GM23338 (cell line): ENCODE measurements around the gene CSF2. TPM values are rescaled to one million over a fixed set of nuclear protein-coding genes. Genes with fewer than 3 reads are reported as not detected.

Source experiments
- ATAC-seq: fragments of 200-7000 bp; cut with Tn5 transposase; 3 replicates; pipeline ENCODE4 v1.9.1; 2020
- DNase-seq: peaks from one replicate; pipeline ENCODE4 v3.0.0-alpha.2; 2015; ENCODE audit warnings: low spot score
- H2AFZ ChIP-seq: fragments of 200-600 bp; sonication (generic); 2 replicates; pipeline ENCODE4 v1.8.0; 2016; ENCODE audit warnings: antibody characterized with exemption, mild to moderate bottlenecking, moderate library complexity
- H3F3A ChIP-seq: fragments of 200-600 bp; sonication (generic); replicated peaks from 2 replicates; pipeline ENCODE4 v1.8.0; 2017; ENCODE audit warnings: antibody characterized with exemption, mixed run types, low read depth
- H3K27ac ChIP-seq: fragments of 200-600 bp; sonication (generic); 2 replicates; pipeline ENCODE4 v1.6.1; 2016; ENCODE audit warnings: low read depth
- H3K27me3 ChIP-seq: fragments of 200-600 bp; sonication (generic); 2 replicates; pipeline ENCODE4 v1.8.0; 2016; ENCODE audit warnings: mild to moderate bottlenecking, mixed run types, moderate library complexity; ENCODE audit not compliant: insufficient read depth
- H3K36me3 ChIP-seq: fragments of 200-600 bp; sonication (generic); 2 replicates; pipeline ENCODE4 v1.8.0; 2016; ENCODE audit warnings: mild to moderate bottlenecking; ENCODE audit not compliant: insufficient read depth
- H3K4me1 ChIP-seq: fragments of 200-600 bp; sonication (generic); 2 replicates; pipeline ENCODE4 v1.8.0; 2016; ENCODE audit warnings: mild to moderate bottlenecking, moderate library complexity; ENCODE audit not compliant: insufficient read depth
- H3K4me2 ChIP-seq: fragments of 200-600 bp; sonication (generic); 2 replicates; pipeline ENCODE4 v1.7.1; 2017; ENCODE audit warnings: mixed run types
- H3K4me3 ChIP-seq: fragments of 200-600 bp; sonication (generic); 2 replicates; pipeline ENCODE4 v1.6.1; 2016; ENCODE audit warnings: mixed run types
- H3K79me2 ChIP-seq: fragments of 200-600 bp; sonication (generic); replicated peaks from 2 replicates; pipeline ENCODE4 v1.8.0; 2017; ENCODE audit warnings: mild to moderate bottlenecking; ENCODE audit not compliant: insufficient read depth
- H3K9me2 ChIP-seq: fragments of 200-600 bp; sonication (generic); 2 replicates; pipeline ENCODE4 v1.8.0; 2017; ENCODE audit not compliant: insufficient read depth
- H4K20me1 ChIP-seq: fragments of 200-600 bp; sonication (generic); replicated peaks from 2 replicates; pipeline ENCODE4 v1.8.0; 2017; ENCODE audit warnings: mild to moderate bottlenecking; ENCODE audit not compliant: insufficient read depth
- H3K27ac Mint-ChIP-seq: 2 replicates; pipeline ENCODE4 v1.8.0; 2020; ENCODE audit warnings: inconsistent platforms, mild to moderate bottlenecking, moderate library complexity, mixed read lengths
- H3K27me3 Mint-ChIP-seq: 3 replicates; pipeline ENCODE4 v1.8.0; 2022; ENCODE audit warnings: low read depth, mild to moderate bottlenecking, moderate library complexity, mixed read lengths, inconsistent platforms; ENCODE audit not compliant: insufficient read depth, poor library complexity
- H3K36me3 Mint-ChIP-seq: 3 replicates; pipeline ENCODE4 v1.8.0; 2021; ENCODE audit warnings: low read depth, mild to moderate bottlenecking, inconsistent platforms, moderate library complexity, mixed read lengths
- H3K4me1 Mint-ChIP-seq: 3 replicates; pipeline ENCODE4 v1.8.0; 2020; ENCODE audit warnings: mild to moderate bottlenecking, inconsistent platforms, mixed read lengths
- H3K4me3 Mint-ChIP-seq: 3 replicates; pipeline ENCODE4 v1.8.0; 2021; ENCODE audit warnings: moderate library complexity, mild to moderate bottlenecking, inconsistent platforms, mixed read lengths
- H3K9me3 Mint-ChIP-seq: 3 replicates; pipeline ENCODE4 v1.8.0; 2020; ENCODE audit warnings: moderate library complexity, mild to moderate bottlenecking, inconsistent platforms, mixed read lengths
- CREB1 ChIP-seq: fragments of 250-450 bp; sonication (Bioruptor Pico); IDR thresholded peaks from 2 replicates; pipeline ENCODE4 v1.5.0; 2020; ENCODE audit warnings: low read depth, mild to moderate bottlenecking, moderate library complexity
- EZH2 ChIP-seq: fragments of 200-600 bp; sonication (generic); IDR thresholded peaks from one replicate; pipeline ENCODE4 v1.8.0; 2017; ENCODE audit warnings: antibody characterized with exemption, mild to moderate bottlenecking, low read depth; ENCODE audit not compliant: unreplicated experiment
- EZH2phosphoT487 ChIP-seq: fragments of 200-600 bp; sonication (generic); IDR thresholded peaks from one replicate; pipeline ENCODE4 v1.8.1; 2018; ENCODE audit warnings: antibody characterized with exemption; ENCODE audit not compliant: unreplicated experiment
- JUNB ChIP-seq: IDR thresholded peaks from one replicate; pipeline ENCODE4 v1.6.1; 2016; ENCODE audit warnings: antibody characterized with exemption; ENCODE audit not compliant: unreplicated experiment
- NANOG ChIP-seq: IDR thresholded peaks from 2 replicates; pipeline ENCODE4 v1.6.1; 2016; ENCODE audit warnings: antibody characterized with exemption, borderline replicate concordance
- POLR2AphosphoS5 ChIP-seq: IDR thresholded peaks from 2 replicates; pipeline ENCODE4 v1.6.1; 2016; ENCODE audit warnings: antibody characterized with exemption, low read depth
- STAT1 ChIP-seq: IDR thresholded peaks from one replicate; pipeline ENCODE4 v1.6.1; 2016; ENCODE audit warnings: antibody characterized with exemption; ENCODE audit not compliant: unreplicated experiment
- ZNF114 ChIP-seq: fragments of 250-450 bp; sonication (Bioruptor Pico); IDR thresholded peaks from 2 replicates; pipeline ENCODE4 v1.5.0; 2020; ENCODE audit warnings: mild to moderate bottlenecking, moderate library complexity
- ZNF331 ChIP-seq: fragments of 250-450 bp; sonication (Bioruptor Pico); IDR thresholded peaks from 2 replicates; pipeline ENCODE4 v1.5.0; 2020; ENCODE audit warnings: low read depth, mild to moderate bottlenecking, moderate library complexity
- polyA plus RNA-seq: library from polyadenylated mRNA; unstranded; fragments of >200 nt; fragmentation: Nextera tagmentation; extraction: Ambion mirVana; gene quantifications from 2 replicates; pipeline ENCODE4 v1.2.1, GENCODE V29; 2016
- total RNA-seq: library from RNA; depleted of rRNA; stranded (reverse); fragments of >200 nt; shearing (Covaris generic); gene quantifications from 2 replicates; pipeline ENCODE4 v1.2.3, GENCODE V29; 2014
- TF ChIP-seq, protein P1 (sequence below): fragments of 250-450 bp; sonication (Bioruptor Pico); IDR thresholded peaks from 2 replicates; pipeline ENCODE4 v1.5.0; 2020; ENCODE audit warnings: mild to moderate bottlenecking, moderate library complexity
- TF ChIP-seq, protein P2 (sequence below): IDR thresholded peaks from 2 replicates; pipeline ENCODE4 v1.6.1; 2016; ENCODE audit warnings: antibody characterized with exemption
- TF ChIP-seq, protein P3 (sequence below), 2 experiments: fragments of 200-600 bp in 1 of 2; sonication (generic) in 1 of 2; conservative IDR thresholded peaks; 2 replicates each; pipeline versions ENCODE4 v1.5.1 to v1.6.1; 2016 to 2017; ENCODE audit warnings: antibody characterized with exemption in 2 of 2, low read depth in 2 of 2, mild to moderate bottlenecking in 2 of 2, moderate library complexity in 1 of 2
- TF ChIP-seq, protein P4 (sequence below): IDR thresholded peaks from one replicate; pipeline ENCODE4 v1.6.1; 2018; ENCODE audit warnings: antibody characterized with exemption; ENCODE audit not compliant: unreplicated experiment

CSF2 gene
- total and polyA plus RNA-seq, 2 experiments from 2014 or later = not detected

- H3K36me3 Mint-ChIP-seq = no peaks in the 10 kb centered on the region
- H3K4me1 ChIP-seq = no peaks in the 10 kb centered on the region
- H3K27ac ChIP-seq = no peak overlapping the region
These were observed 25.0 kb downstream of the CSF2 start for GRCh38 chr5:132098621-132099020.

More at GRCh38 chr5:132098621-132099020, 25.0 kb downstream of the CSF2 start:
- ATAC-seq (no peak), DNase-seq (no peak)
- H3K79me2 ChIP-seq = no peaks in the 10 kb centered on the region
- H3K27me3 ChIP-seq = no peaks in the 10 kb centered on the region
- H3K27ac Mint-ChIP-seq = no peak overlapping the region
- H3K9me3 Mint-ChIP-seq = no peaks in the 10 kb centered on the region
- no peaks in the 10 kb centered on the region for H3K9me2 ChIP-seq
- no peaks in the 10 kb centered on the region for H4K20me1 ChIP-seq
- H3K4me2 ChIP-seq = no peak overlapping the region
- no peak overlapping the region for H3K4me3 ChIP-seq
- H3K36me3 ChIP-seq = no peaks in the 10 kb centered on the region
- no peak overlapping the region for H3K4me3 Mint-ChIP-seq
- no peak overlapping the region for H2AFZ ChIP-seq
- no peaks in the 10 kb centered on the region; the same call in 2 of the 3 replicates for H3K4me1 Mint-ChIP-seq
- TF ChIP-seq EZH2 (no peak), EZH2phosphoT487 (no peak), STAT1 (no peak), NANOG (no peak), CREB1 (CRISPR knock-in tag) (no peak), JUNB (no peak), ZNF331 (CRISPR knock-in tag) (no peak), POLR2AphosphoS5 (no peak), ZNF114 (CRISPR knock-in tag) (no peak)
- TF ChIP-seq, protein P1, sequence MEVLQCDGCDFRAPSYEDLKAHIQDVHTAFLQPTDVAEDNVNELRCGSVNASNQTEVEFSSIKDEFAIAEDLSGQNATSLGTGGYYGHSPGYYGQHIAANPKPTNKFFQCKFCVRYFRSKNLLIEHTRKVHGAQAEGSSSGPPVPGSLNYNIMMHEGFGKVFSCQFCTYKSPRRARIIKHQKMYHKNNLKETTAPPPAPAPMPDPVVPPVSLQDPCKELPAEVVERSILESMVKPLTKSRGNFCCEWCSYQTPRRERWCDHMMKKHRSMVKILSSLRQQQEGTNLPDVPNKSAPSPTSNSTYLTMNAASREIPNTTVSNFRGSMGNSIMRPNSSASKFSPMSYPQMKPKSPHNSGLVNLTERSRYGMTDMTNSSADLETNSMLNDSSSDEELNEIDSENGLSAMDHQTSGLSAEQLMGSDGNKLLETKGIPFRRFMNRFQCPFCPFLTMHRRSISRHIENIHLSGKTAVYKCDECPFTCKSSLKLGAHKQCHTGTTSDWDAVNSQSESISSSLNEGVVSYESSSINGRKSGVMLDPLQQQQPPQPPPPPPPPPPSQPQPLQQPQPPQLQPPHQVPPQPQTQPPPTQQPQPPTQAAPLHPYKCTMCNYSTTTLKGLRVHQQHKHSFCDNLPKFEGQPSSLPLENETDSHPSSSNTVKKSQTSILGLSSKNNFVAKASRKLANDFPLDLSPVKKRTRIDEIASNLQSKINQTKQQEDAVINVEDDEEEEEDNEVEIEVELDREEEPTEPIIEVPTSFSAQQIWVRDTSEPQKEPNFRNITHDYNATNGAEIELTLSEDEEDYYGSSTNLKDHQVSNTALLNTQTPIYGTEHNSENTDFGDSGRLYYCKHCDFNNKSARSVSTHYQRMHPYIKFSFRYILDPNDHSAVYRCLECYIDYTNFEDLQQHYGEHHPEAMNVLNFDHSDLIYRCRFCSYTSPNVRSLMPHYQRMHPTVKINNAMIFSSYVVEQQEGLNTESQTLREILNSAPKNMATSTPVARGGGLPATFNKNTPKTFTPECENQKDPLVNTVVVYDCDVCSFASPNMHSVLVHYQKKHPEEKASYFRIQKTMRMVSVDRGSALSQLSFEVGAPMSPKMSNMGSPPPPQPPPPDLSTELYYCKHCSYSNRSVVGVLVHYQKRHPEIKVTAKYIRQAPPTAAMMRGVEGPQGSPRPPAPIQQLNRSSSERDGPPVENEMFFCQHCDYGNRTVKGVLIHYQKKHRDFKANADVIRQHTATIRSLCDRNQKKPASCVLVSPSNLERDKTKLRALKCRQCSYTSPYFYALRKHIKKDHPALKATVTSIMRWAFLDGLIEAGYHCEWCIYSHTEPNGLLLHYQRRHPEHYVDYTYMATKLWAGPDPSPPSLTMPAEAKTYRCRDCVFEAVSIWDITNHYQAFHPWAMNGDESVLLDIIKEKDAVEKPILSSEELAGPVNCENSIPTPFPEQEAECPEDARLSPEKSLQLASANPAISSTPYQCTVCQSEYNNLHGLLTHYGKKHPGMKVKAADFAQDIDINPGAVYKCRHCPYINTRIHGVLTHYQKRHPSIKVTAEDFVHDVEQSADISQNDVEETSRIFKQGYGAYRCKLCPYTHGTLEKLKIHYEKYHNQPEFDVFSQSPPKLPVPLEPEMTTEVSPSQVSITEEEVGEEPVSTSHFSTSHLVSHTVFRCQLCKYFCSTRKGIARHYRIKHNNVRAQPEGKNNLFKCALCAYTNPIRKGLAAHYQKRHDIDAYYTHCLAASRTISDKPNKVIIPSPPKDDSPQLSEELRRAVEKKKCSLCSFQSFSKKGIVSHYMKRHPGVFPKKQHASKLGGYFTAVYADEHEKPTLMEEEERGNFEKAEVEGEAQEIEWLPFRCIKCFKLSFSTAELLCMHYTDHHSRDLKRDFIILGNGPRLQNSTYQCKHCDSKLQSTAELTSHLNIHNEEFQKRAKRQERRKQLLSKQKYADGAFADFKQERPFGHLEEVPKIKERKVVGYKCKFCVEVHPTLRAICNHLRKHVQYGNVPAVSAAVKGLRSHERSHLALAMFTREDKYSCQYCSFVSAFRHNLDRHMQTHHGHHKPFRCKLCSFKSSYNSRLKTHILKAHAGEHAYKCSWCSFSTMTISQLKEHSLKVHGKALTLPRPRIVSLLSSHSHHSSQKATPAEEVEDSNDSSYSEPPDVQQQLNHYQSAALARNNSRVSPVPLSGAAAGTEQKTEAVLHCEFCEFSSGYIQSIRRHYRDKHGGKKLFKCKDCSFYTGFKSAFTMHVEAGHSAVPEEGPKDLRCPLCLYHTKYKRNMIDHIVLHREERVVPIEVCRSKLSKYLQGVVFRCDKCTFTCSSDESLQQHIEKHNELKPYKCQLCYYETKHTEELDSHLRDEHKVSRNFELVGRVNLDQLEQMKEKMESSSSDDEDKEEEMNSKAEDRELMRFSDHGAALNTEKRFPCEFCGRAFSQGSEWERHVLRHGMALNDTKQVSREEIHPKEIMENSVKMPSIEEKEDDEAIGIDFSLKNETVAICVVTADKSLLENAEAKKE = no peak
- TF ChIP-seq, protein P2, sequence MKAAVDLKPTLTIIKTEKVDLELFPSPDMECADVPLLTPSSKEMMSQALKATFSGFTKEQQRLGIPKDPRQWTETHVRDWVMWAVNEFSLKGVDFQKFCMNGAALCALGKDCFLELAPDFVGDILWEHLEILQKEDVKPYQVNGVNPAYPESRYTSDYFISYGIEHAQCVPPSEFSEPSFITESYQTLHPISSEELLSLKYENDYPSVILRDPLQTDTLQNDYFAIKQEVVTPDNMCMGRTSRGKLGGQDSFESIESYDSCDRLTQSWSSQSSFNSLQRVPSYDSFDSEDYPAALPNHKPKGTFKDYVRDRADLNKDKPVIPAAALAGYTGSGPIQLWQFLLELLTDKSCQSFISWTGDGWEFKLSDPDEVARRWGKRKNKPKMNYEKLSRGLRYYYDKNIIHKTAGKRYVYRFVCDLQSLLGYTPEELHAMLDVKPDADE = no peak
- TF ChIP-seq, protein P3, sequence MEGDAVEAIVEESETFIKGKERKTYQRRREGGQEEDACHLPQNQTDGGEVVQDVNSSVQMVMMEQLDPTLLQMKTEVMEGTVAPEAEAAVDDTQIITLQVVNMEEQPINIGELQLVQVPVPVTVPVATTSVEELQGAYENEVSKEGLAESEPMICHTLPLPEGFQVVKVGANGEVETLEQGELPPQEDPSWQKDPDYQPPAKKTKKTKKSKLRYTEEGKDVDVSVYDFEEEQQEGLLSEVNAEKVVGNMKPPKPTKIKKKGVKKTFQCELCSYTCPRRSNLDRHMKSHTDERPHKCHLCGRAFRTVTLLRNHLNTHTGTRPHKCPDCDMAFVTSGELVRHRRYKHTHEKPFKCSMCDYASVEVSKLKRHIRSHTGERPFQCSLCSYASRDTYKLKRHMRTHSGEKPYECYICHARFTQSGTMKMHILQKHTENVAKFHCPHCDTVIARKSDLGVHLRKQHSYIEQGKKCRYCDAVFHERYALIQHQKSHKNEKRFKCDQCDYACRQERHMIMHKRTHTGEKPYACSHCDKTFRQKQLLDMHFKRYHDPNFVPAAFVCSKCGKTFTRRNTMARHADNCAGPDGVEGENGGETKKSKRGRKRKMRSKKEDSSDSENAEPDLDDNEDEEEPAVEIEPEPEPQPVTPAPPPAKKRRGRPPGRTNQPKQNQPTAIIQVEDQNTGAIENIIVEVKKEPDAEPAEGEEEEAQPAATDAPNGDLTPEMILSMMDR (conservative IDR thresholded peaks at IDR 0.05; ENCODE audit: low read depth in 2 of 2) = no peak
- TF ChIP-seq, protein P4, sequence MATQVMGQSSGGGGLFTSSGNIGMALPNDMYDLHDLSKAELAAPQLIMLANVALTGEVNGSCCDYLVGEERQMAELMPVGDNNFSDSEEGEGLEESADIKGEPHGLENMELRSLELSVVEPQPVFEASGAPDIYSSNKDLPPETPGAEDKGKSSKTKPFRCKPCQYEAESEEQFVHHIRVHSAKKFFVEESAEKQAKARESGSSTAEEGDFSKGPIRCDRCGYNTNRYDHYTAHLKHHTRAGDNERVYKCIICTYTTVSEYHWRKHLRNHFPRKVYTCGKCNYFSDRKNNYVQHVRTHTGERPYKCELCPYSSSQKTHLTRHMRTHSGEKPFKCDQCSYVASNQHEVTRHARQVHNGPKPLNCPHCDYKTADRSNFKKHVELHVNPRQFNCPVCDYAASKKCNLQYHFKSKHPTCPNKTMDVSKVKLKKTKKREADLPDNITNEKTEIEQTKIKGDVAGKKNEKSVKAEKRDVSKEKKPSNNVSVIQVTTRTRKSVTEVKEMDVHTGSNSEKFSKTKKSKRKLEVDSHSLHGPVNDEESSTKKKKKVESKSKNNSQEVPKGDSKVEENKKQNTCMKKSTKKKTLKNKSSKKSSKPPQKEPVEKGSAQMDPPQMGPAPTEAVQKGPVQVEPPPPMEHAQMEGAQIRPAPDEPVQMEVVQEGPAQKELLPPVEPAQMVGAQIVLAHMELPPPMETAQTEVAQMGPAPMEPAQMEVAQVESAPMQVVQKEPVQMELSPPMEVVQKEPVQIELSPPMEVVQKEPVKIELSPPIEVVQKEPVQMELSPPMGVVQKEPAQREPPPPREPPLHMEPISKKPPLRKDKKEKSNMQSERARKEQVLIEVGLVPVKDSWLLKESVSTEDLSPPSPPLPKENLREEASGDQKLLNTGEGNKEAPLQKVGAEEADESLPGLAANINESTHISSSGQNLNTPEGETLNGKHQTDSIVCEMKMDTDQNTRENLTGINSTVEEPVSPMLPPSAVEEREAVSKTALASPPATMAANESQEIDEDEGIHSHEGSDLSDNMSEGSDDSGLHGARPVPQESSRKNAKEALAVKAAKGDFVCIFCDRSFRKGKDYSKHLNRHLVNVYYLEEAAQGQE = no peak
- H3K27me3 Mint-ChIP-seq = peaks cover 1% of the 10 kb centered on the region
- H3F3A ChIP-seq = no peaks in the 10 kb centered on the region
